GM18508 (cell line): Measurements from ENCODE around the gene WNT3.

ENCODE experiments used
- ATAC-seq: cut with Tn5 transposase; IDR thresholded peaks from one replicate; pipeline ENCODE4 v1.9.1; 2021; ENCODE audit warnings: moderate number of reproducible peaks; ENCODE audit not compliant: insufficient read depth, unreplicated experiment

The WNT3 gene

GRCh38 chr17:46839211-46839610 lies 20.7 kb upstream of the WNT3 start:
- no peak for ATAC-seq

GRCh38 chr17:46837521-46837920 lies 19.0 kb upstream of the WNT3 start:
- no peak for ATAC-seq

GRCh38 chr17:46836500-46836899 lies 18.0 kb upstream of the WNT3 start:
- no peak for ATAC-seq

DNA sequence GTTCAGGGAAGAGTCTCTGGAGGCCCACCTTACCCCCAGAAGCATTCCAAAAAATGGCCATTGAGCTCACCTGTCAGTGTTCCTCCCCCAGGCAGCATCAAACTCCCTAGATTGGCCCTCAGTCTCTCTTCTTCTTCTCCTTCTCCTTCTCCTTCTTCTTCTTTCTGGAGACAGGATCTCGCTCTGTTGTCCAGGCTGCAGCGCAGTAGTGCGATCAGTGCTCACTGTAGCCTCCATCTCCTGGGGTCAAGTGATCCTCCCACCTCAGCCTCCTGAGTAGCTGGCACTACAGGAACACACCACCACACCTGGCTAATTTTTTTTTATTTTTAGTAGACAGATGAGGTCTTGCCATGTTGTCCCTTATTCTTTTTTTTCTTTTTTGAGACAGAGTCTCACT lies 16.4 kb upstream of the WNT3 start:
- no peak for ATAC-seq

DNA sequence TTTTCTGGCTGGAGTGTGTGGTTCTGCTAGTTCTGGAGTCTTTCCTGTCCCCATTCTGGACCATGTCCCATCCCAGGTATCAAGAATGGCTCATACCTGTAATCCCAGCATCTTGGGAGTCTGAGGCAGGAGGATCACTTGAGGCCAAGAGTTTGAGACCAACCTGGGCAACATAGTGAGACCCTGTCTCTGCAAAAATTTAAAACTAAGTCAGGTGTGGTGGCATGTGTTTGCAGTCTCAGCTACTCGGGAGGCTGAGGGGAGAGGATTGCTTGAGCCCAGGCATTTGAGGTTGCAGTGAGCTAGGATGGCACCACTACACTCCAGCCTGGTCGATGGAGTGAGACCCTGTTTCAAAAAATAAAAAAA lies 15.3 kb upstream of the WNT3 start:
- no peak for ATAC-seq

DNA sequence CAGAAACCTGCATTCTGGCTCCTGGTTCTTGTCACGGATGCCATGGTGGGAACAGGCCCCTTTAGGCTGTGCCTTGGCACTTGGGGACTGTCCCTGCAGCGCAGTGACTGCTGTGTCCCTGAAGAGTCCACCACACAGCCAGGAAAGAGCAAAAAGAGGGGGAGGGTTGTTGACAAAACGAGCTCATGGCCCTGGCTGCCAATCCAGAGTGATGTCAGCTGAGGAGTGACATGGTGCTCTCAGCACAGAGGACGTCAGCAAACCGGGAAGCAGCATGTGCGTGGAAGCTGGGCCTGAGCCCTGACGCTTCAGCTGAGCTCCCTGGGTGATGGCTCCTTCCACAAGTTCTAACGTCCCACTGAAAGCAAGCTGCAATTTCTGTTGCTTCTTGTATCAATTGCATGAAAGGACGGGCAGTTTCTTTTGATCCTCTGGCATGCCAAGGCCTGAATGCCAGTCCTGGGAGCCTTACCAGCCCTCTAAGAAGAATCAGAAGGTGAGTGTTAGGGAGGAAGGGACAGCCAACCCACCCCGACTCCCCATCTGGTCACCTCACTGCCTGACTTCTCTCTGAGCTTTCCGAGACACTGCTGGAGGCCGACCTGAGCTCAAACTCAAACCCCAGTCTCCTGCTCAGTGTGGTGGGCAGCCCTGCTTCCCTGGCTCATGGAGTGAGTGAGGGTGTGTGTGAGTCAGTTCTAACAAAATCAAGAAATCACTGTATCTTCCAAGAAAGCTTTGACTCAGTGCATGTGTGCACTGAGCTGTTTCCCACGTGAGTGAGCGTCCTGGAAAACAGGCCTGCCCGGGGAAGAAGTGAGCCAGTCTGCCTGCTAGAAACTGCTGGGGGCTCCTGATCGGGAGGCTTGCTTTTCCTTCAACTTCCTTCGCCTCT lies 14.7 kb upstream of the WNT3 start:
- ATAC-seq = no peak

DNA sequence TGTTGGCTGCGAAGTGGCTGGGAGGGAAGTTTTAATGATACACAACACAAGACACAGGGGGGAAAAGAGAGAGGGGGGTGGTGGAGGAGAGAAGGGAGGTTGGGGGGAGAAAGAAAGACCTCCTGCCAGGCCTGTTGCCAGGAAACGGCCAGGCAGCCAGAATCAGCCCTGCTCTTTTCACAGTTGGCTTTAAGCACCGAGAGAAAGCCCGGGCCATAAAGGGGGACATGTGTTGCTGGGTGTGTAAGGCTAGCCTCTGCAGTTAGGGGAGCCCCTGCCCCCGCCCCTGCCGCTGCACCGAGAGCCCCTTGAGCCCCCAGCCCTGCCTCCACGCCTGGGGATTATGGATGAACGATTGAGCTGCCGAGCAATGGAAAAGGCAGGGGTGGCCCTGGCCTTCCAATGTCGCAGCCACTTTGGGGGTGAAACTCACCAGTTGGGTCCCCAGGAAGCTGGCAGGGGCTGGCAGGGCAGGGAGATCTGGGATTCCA lies 13.9 kb upstream of the WNT3 start:
- ATAC-seq = no peak

DNA sequence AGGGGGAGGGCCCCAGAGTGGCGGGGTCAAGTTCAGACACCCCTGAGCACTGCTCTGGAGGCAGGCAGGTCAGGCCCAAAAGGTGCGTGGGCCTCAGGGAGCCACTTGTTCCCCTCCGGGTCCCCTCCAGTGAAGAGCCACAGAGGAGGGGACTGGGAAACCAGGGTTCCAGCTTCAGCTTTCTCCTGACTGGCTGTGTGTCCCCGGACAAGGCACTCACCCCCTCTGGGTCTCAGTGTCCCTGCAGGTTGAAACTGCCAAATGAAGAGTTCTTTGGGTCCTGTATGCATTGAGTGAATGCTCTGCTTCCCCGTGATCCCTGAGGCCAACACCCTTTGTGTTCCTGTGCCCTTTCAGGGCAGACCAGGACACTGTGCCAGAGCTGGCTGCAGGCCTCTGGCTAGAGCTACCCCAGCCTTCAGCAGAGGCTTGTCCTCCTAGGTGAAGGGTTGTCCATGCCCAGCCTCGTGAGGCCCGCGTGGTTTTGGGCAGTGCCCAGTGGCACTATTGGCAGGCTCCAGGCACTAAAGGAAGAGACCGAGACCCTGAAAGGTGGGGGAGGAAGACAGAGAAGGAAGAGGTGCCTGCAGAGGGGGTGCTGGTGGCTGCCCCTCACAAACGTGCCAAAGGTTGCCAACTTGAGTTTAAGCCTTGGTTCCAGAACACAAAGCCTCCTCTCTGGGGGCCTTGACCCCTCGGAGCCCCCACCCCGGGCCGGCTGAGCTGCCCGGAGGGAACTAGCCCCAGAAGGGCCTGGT lies 13.3 kb upstream of the WNT3 start:
- no peak for ATAC-seq

DNA sequence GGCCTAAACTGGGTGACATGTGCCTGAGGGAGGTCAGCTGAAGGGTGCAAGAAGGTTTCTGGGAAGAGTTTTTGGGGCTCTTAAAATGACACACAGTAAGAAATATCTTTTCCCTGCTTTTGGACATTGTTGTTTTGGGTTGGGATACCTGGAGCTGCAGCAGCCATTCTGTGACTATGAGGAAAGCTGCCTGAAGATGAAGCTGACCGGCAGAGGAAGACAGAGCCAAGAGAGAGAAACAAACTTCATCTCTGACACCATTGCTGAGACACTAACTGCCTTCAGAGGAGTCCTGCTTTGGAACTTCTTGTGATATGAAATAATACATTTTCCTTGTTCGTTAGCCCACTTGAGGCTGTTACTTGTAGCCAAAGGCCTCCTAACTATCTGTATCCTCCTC lies 8.8 kb upstream of the WNT3 start:
- no peak for ATAC-seq

- ATAC-seq = no peak
Measured at GRCh38 chr17:46826116-46826515, 7.6 kb upstream of the WNT3 start.

DNA sequence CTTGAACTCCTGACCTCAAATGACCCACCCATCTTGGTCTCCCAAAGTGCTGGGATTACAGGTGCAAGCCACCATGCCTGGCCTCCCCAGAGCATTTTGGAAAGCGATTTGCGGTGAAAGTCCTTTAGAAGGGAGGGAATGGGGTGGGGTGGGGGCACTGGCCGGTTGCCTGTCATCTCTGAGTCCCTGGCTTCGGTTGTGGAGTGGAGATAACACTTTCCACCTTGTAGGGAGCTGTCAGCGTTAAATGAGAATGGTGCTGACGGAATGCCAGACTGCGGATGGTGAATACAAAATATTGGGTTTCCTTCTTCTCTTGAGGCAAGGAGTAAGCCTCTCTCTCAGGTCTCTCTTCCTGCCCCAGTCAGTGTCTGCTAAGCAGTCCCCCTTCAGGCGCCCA lies 5.2 kb upstream of the WNT3 start:
- ATAC-seq = no peak

- no peak for ATAC-seq
Measured at GRCh38 chr17:46822388-46822921, 4.0 kb upstream of the WNT3 start.

DNA sequence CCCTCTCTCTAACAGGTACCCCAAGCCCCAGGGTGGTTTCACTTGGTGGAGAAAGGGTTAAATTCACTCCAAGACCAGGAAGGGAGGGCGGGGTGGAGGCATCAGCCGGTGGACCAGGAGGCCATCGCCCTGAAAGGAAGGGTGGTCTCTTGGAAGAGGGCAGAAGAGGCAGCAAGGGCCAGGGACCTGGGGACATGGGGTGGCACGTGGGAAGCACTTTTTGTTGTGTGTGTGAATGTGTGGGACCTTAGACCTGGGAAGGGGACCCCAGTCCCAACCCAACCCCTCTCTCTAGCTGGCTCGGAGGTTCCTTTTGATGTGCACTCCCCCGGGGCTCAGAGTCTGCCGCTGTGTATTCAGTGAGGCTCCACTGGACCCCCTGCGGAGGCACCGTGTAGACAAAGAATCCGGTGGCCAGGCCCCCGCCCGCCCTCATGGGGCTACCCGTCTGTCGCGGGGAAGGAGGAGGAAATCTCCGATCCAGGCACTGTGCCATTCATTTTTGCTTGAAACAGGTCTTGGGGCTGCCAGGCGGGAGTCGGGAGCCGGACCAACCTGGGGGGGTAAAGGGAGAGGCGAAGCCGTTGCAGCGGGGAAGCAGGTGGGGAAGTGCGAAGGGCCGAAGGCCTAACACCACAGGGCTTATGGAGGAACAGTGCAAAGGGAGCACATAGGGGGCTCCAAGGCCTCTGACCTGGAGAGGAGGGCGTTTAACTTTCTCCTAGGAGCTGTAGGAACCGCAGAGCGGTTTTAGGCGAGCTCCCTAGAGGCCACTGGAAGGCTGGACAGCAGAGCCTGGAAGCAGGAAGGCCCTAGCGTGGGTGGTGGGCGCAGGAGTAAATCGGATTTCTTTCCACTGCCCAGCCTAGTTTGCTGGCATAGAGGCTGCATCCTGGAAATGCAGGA lies 3.2 kb upstream of the WNT3 start:
- ATAC-seq = no peak

GRCh38 chr17:46820592-46821450 lies 2.3 kb upstream of the WNT3 start:
- no peak for ATAC-seq

- no peak for ATAC-seq
Measured at GRCh38 chr17:46819906-46820351, 1.4 kb upstream of the WNT3 start.

DNA sequence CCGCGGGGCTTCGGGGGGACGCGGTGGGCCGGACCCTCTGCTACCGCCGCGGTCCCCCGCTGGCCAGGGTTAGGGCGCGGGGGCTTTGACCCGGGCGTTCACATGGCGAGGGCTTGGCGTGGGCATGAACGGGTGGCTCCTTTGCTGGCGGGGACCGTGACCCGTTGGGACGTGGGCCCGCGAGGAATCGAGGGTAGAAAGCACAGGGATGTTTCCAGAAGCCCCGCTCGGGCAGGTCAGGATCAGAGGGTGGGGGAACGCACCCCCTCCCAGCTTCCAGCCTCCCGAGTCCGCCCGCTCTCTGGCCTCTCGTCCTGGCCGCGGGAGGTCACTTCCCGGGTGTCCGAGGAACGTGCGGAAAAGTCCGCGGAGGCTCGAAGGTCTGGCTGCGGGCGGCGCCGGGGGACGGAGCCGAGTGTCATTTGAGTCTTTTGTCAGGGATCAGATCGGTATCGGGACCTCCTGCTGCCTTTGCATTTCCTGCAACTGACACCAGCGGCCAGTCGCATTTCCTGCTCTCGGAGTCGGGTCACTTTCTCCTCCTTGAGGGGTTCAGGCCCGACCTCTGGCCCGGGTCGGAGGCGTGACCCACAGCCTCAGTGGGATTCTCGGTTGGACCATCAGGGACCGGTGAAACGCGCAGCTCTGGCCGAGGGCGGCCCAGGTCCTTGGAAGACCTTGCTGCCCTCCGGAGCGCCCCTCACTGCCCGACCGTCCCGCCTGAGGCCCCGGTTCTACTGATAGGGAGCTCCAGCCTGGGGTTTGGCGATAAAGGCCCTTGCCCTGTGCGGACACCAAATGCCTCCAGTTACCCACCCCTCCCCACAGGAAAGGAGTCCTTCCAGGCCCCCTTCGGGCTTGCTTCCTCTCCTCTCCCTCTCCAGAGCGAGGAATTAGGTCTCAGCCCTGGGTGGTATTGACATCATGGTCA lies 702 bp upstream of the WNT3 start:
- no peak for ATAC-seq

GRCh38 chr17:46817901-46818209 lies 637 bp downstream of the WNT3 start:
- no peak for ATAC-seq

DNA sequence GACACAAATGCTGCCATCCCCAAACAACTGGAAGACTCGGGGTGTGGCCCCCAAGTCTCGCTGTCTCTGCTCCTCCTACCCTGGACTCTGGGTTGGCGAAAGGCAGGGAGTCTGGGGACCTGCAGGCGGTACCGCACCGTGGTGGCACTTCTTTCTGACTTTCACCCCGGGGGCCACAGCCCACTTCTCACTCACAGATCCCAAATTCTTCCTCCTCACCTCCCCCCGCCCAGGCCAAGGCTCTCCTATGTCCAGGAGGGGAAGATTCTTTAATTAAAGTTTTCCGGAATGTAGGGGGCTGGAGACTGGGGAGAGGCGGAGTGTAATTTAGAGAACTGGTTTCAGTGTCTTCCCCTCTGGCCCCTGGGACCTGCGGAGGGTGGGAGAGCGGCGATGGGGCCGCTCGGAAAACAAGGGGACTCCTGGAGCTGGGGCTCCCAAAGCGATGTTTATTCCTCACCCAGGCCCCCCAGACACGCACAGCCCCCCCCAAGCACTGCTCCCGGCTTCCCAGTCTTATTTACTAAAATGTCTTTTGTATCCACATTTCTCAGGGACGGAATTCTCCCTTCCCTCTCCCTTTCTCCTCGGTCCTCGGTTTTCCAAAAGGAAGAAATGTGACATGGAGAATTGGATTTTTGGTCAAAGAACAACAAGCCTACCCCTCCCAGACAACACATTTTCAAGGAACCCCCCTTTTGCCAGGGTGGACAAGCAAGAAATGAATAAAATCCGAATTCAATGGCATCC lies 1.2 kb downstream of the WNT3 start:
- ATAC-seq = no peak
